Heart left ventricle (tissue), 16 donors: Measurements from ENCODE around the gene FADS2. TPM values are rescaled to one million over a fixed set of nuclear protein-coding genes. Genes with fewer than 3 reads are reported as not detected.

Experiments
- ATAC-seq, 4 donors: fragments of 200-7000 bp; cut with Tn5 transposase; one replicate each; pipeline ENCODE4 v1.9.1; 2020 to 2022; ENCODE audit warnings: moderate library complexity in 4 of 4, mild to moderate bottlenecking in 3 of 4, moderate number of reproducible peaks in 1 of 4
- DNase-seq, 5 donors: peaks; one replicate each; pipeline ENCODE4 v3.0.0-alpha.2; 2020
- H3K27ac ChIP-seq, 12 donors: fragments of 200-600 bp; sonication (generic) in 4 of 12; one replicate each; pipeline versions ENCODE4 v1.5.0 to v1.8.0; 2016 to 2022; ENCODE audit warnings: mild to moderate bottlenecking in 2 of 12
- H3K27me3 ChIP-seq, 9 donors: fragments of 200-600 bp; sonication (generic) in 2 of 9; one replicate each; pipeline versions ENCODE4 v1.5.1 to v1.8.0; 2016 to 2022; ENCODE audit warnings: mild to moderate bottlenecking in 3 of 9
- H3K36me3 ChIP-seq, 9 donors: fragments of 200-600 bp; sonication (generic) in 2 of 9; one replicate each; pipeline versions ENCODE4 v1.5.0 to v1.8.0; 2018 to 2022; ENCODE audit warnings: mild to moderate bottlenecking in 2 of 9
- H3K4me1 ChIP-seq, 12 donors: fragments of 200-600 bp; sonication (generic) in 4 of 12; one replicate each; pipeline versions ENCODE4 v1.5.0 to v1.8.0; 2016 to 2022; ENCODE audit warnings: mild to moderate bottlenecking in 3 of 12
- H3K4me3 ChIP-seq, 12 donors: fragments of 200-600 bp; sonication (generic) in 4 of 12; one replicate each; pipeline versions ENCODE4 v1.5.0 to v1.8.0; 2017 to 2022; ENCODE audit warnings: mild to moderate bottlenecking in 9 of 12, moderate library complexity in 4 of 12
- H3K9me3 ChIP-seq, 12 donors: fragments of 200-600 bp; sonication (generic) in 4 of 12; one replicate each; pipeline versions ENCODE4 v1.5.0 to v1.8.0; 2016 to 2022; ENCODE audit warnings: mild to moderate bottlenecking in 1 of 12
- POLR2A ChIP-seq, 2 donors: fragments of 450-650 bp; IDR thresholded peaks; one replicate each; pipeline ENCODE4 v1.6.1; 2017; ENCODE audit warnings: antibody characterized with exemption in 2 of 2, mild to moderate bottlenecking in 2 of 2, moderate library complexity in 2 of 2
- WGBS, 4 donors: extraction: QIAGEN DNeasy Blood & Tissue Kit in 2 of 4; methylation state at CpG; one replicate each; pipeline versions ENCODE4 v1.1.5 to v1.1.7; 2013 to 2018; 5-methylcytosine and 5-hydroxymethylcytosine counted together
- intact Hi-C, 10 donors: fragments of 100-400 bp; cut with DNase I; formaldehyde crosslinking; loops; one replicate each; pipeline versions ENCODE4 v1.11.1 to v1.14.2; 2022
- polyA plus RNA-seq, 2 donors: library from polyadenylated mRNA; stranded (reverse); fragments of 200-250 nt; gene quantifications; one replicate each; pipeline ENCODE4 v1.2.3, GENCODE V29; 2013
- total RNA-seq, 9 donors: library from RNA; depleted of rRNA in 2 of 9; stranded (reverse); fragments of >200 nt in 2 of 9; fragmentation: NEBNext Ultra II Directional in 3 of 9; extraction: Animal tissue kit (Norgen Biotek cat#: 25700) in 3 of 9; gene quantifications; one replicate each; pipeline versions ENCODE4 v1.1.0 to v1.2.4, GENCODE V29; 2016 to 2023
- TF ChIP-seq, protein P1 (sequence below), 12 donors: fragments of 200-600 bp; sonication (generic) in 4 of 12; IDR thresholded peaks; one replicate each; pipeline versions ENCODE4 v1.5.0 to v1.8.0; 2018 to 2022; ENCODE audit warnings: antibody characterized with exemption in 12 of 12, mild to moderate bottlenecking in 5 of 12
- donor health status: ischemic (EF 13 %, LVEDD 7.1; RV severe dilation, severe dysfunction).
- donor health status: healthy with polysubstance abuse.
- donor health status: DM: no; HTN: yes; CAD: no.
- donor health status: DM: no; HTN: no; CAD: no.
- donor health status: ischemic (EF 25% LVEDD 6.9; RV normal size, moderate dysfunction).
- donor health status: ischemic (EF 25% LVEDD 5.7; RV mildly dilated, moderate dysfunction).
- donor health status: healthy.
- donor health status: DM: yes; HTN: yes; CAD: no.
- donor health status: ischemic (EF 35%, LVEDD 5.7; RV mildly dilated, moderate dysfunction).
- donor health status: nonischemic (EF 11% LVEDD 7.7; RV severe dilation, severe dysfunction).
- donor health status: DM: yes; HTN: yes; CAD: no.
- donor health status: PGD.
- donor health status: ischemic (EF 29% LVEDD 5.4; RV normal size, mild dysfunction).
- donor health status: nonischemic (EF 23%, LVEDD 6.1; RV moderate dilation, normal function).

The FADS2 gene
- total and polyA plus RNA-seq, 11 donors, result 2.6 to 43.6 (median 19.2) TPM

DNA sequence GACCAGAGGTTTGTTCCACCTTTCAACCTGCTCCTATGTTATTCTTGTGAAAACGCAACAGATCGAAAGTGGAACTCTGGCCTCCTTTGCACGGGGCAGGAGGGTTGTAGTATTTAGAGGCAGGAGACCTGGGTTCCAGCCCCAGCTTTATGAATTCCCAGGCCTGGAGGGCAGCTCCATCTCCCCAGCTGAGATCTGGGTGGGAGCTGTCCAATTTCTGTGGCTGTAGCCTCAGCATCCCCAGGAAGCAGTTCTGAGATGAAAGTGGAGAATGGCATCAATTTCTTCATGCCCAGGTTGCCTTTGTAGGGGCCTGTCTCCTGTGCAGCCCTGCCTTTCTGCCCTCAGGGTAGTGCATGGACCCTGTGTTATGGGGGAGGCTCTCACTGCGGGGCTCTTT, 4.1 kb downstream of the FADS2 start:
- TF ChIP-seq POLR2A (IDR thresholded peaks at IDR 0.05), result no peak
- Histone ChIP-seq H3K27me3 (no peaks in the 10 kb centered on the region), H3K27ac (peak overlapping the region in 3 of 12 donors; percentile 15 to 65 (median 17)), H3K4me3 (no peak overlapping the region), H3K36me3 (no peaks in the 10 kb centered on the region), H3K9me3 (no peaks in the 10 kb centered on the region), H3K4me1 (peaks cover 0 to 76% (median 46%) of the 10 kb centered on the region in 12 donors)
- DNase-seq, result peak in 1 of 5 donors; percentile 20
- intact Hi-C loops, result no loop called here
- WGBS, 4 donors, result 90 to 96% (median 94%) methylated on average over 4 of the region's 4 CpGs
- no peak for ATAC-seq

GRCh38 chr11:61832754-61833153, 4.7 kb downstream of the FADS2 start:
- TF ChIP-seq, protein P1, sequence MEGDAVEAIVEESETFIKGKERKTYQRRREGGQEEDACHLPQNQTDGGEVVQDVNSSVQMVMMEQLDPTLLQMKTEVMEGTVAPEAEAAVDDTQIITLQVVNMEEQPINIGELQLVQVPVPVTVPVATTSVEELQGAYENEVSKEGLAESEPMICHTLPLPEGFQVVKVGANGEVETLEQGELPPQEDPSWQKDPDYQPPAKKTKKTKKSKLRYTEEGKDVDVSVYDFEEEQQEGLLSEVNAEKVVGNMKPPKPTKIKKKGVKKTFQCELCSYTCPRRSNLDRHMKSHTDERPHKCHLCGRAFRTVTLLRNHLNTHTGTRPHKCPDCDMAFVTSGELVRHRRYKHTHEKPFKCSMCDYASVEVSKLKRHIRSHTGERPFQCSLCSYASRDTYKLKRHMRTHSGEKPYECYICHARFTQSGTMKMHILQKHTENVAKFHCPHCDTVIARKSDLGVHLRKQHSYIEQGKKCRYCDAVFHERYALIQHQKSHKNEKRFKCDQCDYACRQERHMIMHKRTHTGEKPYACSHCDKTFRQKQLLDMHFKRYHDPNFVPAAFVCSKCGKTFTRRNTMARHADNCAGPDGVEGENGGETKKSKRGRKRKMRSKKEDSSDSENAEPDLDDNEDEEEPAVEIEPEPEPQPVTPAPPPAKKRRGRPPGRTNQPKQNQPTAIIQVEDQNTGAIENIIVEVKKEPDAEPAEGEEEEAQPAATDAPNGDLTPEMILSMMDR (IDR thresholded peaks at IDR 0.05), result peak in 1 of 12 donors; percentile 7
- TF ChIP-seq POLR2A (IDR thresholded peaks at IDR 0.05), result no peak
- Histone ChIP-seq H3K27me3 (no peaks in the 10 kb centered on the region), H3K4me1 (peaks cover 0 to 73% (median 44%) of the 10 kb centered on the region in 12 donors), H3K27ac (peak overlapping the region in 3 of 12 donors; percentile 6 to 18 (median 15)), H3K36me3 (no peaks in the 10 kb centered on the region), H3K9me3 (no peaks in the 10 kb centered on the region), H3K4me3 (no peak overlapping the region)
- WGBS, 4 donors, result 43 to 63% (median 51%) methylated on average over 5 to 7 of the region's 7 CpGs
- intact Hi-C loops, result no loop called here
- DNase-seq (peak in 3 of 5 donors; percentile 36 to 66 (median 58)), ATAC-seq (peak; percentile 3 to 59 (median 32))

DNA sequence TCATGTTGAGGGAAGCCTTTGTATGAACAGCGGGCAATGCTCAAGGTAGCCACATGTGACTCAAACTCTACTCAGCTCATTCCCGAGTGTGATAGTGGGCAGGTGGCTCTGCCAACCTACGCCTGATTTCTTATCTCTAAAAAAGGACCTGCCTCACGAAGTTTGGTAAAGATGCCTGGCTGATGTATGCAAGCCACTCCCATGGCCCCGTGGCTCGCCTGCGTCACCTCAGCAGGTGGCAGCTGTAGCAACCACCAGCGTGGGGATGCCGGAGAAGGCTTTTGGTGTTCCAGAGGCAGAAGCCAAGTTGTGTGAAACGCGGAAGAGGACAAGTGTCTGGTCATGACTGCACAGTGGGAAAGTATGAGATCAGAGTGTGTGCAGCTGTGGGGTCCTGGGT, 5.4 kb downstream of the FADS2 start:
- 73 to 91% (median 79%) methylated on average over 11 of the region's 11 CpGs for WGBS, 4 donors
- DNase-seq (peak in 2 of 5 donors; percentile 10 to 21), ATAC-seq (no peak)
- Histone ChIP-seq H3K9me3 (no peaks in the 10 kb centered on the region), H3K4me3 (no peak overlapping the region), H3K27ac (peak overlapping the region in 2 of 12 donors; percentile 15 to 27), H3K27me3 (no peaks in the 10 kb centered on the region), H3K4me1 (peaks cover 0 to 72% (median 40%) of the 10 kb centered on the region in 12 donors), H3K36me3 (peaks cover 0 to 7% (median 0%) of the 10 kb centered on the region in 9 donors)
- intact Hi-C loops, result no loop called here
- TF ChIP-seq, protein P1 (IDR thresholded peaks at IDR 0.05), result no peak
- no peak for TF ChIP-seq POLR2A (IDR thresholded peaks at IDR 0.05)

- ATAC-seq (no peak), DNase-seq (peak in 1 of 5 donors; percentile 18)
- Histone ChIP-seq H3K4me3 (no peak overlapping the region), H3K9me3 (no peaks in the 10 kb centered on the region), H3K27ac (peak overlapping the region in 11 of 12 donors; percentile 27 to 84 (median 70)), H3K36me3 (peaks cover 0 to 7% (median 0%) of the 10 kb centered on the region in 9 donors), H3K27me3 (no peaks in the 10 kb centered on the region), H3K4me1 (peaks cover 0 to 68% (median 36%) of the 10 kb centered on the region in 12 donors)
- WGBS, 4 donors, result 90 to 95% (median 94%) methylated on average over 12 of the region's 12 CpGs
- no peak for TF ChIP-seq POLR2A (IDR thresholded peaks at IDR 0.05)
- TF ChIP-seq, protein P1 (IDR thresholded peaks at IDR 0.05), result no peak
- intact Hi-C loops, result no loop called here
Observed at GRCh38 chr11:61833926-61834277, 5.8 kb downstream of the FADS2 start.
